ENCODE results near the gene RPAP3. TPM values are rescaled to one million over a fixed set of nuclear protein-coding genes. Genes with fewer than 3 reads are reported as not detected.
"Not testable (repeated sequence)": the region's sequence is repeated elsewhere in the genome, so short reads cannot be mapped to it uniquely, and the experiment has no call there.

RPAP3 gene
- total RNA-seq, 2 experiments from 2014 or later: 41.6 to 41.7 TPM

DNA sequence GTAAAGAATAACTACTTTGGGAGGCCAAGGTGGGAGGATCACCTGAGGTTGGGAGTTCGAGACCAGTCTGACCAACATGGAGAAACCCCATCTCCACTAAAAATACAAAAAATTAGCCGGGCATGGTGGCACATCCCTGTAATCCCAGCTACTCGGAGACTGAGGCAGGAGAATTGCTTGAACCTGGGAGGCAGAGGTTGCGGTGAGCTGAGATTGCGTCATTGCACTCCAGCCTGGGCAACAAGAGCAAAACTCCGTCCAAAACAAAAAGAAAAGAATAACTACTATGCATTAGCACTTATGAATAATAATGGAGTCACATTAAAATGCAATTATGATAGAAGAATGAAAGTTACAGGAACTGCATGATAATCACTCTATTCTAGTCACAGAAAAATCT is 37.9 kb downstream of the RPAP3 start:
- DNase-seq; H3K4me1 Mint-ChIP-seq (ENCODE audit: low read depth); POLR2A ChIA-PET; H3K4me3 Mint-ChIP-seq; H3K27ac Mint-ChIP-seq; H3K27me3 Mint-ChIP-seq (ENCODE audit: low read depth); ATAC-seq; H3K9me3 Mint-ChIP-seq (ENCODE audit: insufficient read depth): not testable (repeated sequence)
- CTCF ChIA-PET: interaction anchor here (1.2 to 1.6 kb wide), 2 partner anchors 16 to 22 kb away, joined by 3 to 4 read pairs; no protein-coding TSS in a partner anchor
- peaks cover 47% of the 10 kb centered on the region for H3K36me3 Mint-ChIP-seq (ENCODE audit: low read depth)

DNA sequence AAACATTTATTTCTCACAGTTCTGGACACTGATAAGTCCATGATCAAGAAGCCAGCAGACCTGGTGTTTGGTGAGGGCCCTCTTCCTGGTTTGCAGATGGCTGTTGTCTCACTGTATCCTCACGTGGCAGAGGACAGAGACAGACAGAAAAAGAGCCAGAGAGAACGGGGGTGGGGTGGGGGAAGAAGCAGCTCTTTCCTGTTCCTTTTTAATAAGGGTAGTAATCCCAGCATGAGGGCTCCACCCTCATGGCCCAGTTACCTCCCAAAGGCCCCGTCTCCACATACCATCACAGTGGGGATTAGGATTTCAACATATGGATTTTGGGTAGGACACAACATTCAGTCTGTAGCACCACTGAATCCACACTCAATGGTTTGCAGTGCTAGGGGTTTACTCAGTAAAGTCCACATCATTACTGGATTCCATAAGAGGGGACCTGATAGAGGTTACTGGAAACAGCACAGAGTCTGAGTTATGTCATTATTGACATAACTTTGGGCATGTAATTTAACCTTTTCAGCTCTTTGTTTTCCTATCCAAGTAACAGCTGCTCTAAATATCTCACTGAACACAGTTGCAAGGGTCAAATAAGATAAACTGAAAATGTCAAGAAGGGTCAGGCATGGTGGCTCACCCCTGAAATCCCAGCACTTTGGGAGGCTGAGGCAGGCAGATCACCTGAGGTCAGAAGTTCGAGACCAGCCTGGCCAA is 53.2 kb downstream of the RPAP3 start:
- ChIA-PET CTCF (interaction anchor here (0.9 to 3.4 kb wide), 15 partner anchors 7 to 620 kb away, joined by 3 to 28 read pairs (median 5); no protein-coding TSS in a partner anchor), POLR2A (no interaction called here)
- Mint-ChIP-seq H3K36me3 (ENCODE audit: low read depth) (peaks cover 4% of the 10 kb centered on the region), H3K9me3 (ENCODE audit: insufficient read depth) (no peaks in the 10 kb centered on the region), H3K27ac (no peak overlapping the region), H3K27me3 (ENCODE audit: low read depth) (no peaks in the 10 kb centered on the region), H3K4me1 (ENCODE audit: low read depth) (peaks cover 12% of the 10 kb centered on the region), H3K4me3 (no peak overlapping the region)
- no peak for ATAC-seq
- no peak for DNase-seq

DNA sequence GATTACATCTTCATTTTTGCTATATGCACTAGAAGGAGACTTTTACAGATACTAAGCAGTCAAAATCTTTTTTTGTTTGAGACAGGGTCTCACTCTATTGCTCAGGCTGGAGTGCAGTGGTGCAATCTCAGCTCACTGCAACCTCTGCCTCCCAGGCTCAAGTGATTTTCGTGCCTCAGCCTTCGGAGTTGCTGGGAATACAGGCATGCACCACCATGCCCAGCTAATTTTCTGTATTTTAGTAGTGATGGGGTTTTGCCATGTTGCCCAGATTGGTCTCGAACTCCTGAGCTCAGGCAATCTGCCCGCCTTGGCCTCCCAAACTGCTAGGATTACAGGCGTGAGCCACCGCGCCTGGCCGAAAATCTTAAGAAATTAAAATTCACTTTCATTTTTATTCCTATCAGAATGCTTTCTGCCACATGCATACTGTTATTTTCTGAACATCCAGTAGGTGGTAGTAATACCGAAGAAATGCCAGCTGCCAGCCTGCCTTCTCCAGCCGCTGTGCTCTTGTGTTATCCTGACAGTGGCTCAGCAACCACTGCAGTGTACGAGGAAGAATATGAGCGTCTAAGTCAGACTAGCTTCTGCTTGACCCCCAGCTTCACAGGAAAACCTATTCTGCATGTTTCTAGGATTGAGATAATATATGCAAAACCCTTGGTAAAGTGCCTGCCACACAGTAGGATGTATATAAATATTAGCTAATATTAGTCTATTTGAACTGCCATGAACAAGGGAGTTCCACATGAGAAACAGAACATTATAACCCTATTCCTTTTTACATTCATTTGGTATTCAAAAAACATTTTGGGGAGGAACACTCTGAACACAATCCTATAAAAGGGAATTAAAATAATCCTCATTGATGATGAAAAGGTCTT is 54.2 kb downstream of the RPAP3 start:
- POLR2A ChIA-PET: no interaction called here
- Mint-ChIP-seq H3K4me1 (ENCODE audit: low read depth) (peaks cover 12% of the 10 kb centered on the region), H3K9me3 (ENCODE audit: insufficient read depth) (no peaks in the 10 kb centered on the region), H3K4me3 (no peak overlapping the region), H3K27me3 (ENCODE audit: low read depth) (no peaks in the 10 kb centered on the region), H3K27ac (peak overlapping the region; percentile 39), H3K36me3 (ENCODE audit: low read depth) (peaks cover 5% of the 10 kb centered on the region)
- CTCF ChIA-PET: interaction anchor here (0.7 to 3.4 kb wide), 26 partner anchors 10 to 619 kb away, joined by 3 to 28 read pairs (median 4); partner anchors contain the start of gene SLC48A1
- ATAC-seq (peak; percentile 89), DNase-seq (peak; percentile 65)

DNA sequence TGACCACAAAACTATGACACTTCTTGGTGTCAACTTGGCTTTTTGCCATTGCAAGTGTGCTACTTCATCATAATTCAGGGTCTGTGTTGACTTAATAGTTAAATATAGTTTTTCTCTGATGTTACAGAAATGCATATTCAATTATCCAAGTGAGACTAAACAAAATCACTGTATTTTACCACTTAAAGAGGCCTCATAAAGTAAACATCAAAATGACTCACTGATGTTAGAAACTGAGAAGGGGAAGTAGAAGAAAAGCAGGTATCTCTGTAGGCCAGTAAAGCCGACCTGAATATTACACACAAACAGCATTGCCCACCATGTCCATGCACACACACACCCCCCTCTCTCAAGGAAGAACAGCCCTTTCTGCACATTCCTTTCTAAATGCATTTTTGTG is 55.4 kb downstream of the RPAP3 start:
- DNase-seq (no peak), ATAC-seq (no peak)
- Mint-ChIP-seq H3K4me1 (ENCODE audit: low read depth) (peaks cover 12% of the 10 kb centered on the region), H3K27ac (no peak overlapping the region), H3K9me3 (ENCODE audit: insufficient read depth) (no peaks in the 10 kb centered on the region), H3K36me3 (ENCODE audit: low read depth) (peaks cover 8% of the 10 kb centered on the region), H3K4me3 (no peak overlapping the region), H3K27me3 (ENCODE audit: low read depth) (no peaks in the 10 kb centered on the region)
- ChIA-PET POLR2A (no interaction called here), CTCF (interaction anchor here (0.7 to 3.4 kb wide), 4 partner anchors 13 to 618 kb away, joined by 4 to 28 read pairs (median 18); no protein-coding TSS in a partner anchor)

DNA sequence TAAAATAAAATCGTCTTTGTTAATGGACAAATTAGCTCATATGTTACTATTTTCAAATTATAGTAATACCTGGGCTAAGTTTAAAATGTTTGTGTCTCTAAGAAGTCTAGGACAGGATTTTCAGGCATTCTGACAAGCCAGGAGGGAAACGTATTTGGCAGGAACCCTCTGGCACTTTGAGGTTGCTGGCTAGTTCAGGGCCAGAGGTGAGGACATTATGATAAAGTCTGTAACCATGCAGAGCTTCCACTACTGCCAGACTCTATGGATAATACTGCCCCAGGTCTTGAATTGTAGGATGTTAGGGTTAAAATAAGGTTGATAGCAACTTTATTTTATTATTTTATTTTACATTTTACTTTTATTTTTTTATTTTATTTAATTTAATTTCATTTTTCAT is 56.4 kb downstream of the RPAP3 start:
- POLR2A ChIA-PET: no interaction called here
- Mint-ChIP-seq H3K9me3 (ENCODE audit: insufficient read depth) (peaks cover 6% of the 10 kb centered on the region), H3K36me3 (ENCODE audit: low read depth) (peaks cover 15% of the 10 kb centered on the region), H3K27ac (no peak overlapping the region), H3K4me1 (ENCODE audit: low read depth) (peaks cover 12% of the 10 kb centered on the region), H3K27me3 (ENCODE audit: low read depth) (no peaks in the 10 kb centered on the region), H3K4me3 (no peak overlapping the region)
- no peak for ATAC-seq
- no peak for DNase-seq
- CTCF ChIA-PET: interaction anchor here (0.6 to 1.6 kb wide), 6 partner anchors 12 to 1346 kb away, joined by 3 to 7 read pairs (median 3); no protein-coding TSS in a partner anchor

DNA sequence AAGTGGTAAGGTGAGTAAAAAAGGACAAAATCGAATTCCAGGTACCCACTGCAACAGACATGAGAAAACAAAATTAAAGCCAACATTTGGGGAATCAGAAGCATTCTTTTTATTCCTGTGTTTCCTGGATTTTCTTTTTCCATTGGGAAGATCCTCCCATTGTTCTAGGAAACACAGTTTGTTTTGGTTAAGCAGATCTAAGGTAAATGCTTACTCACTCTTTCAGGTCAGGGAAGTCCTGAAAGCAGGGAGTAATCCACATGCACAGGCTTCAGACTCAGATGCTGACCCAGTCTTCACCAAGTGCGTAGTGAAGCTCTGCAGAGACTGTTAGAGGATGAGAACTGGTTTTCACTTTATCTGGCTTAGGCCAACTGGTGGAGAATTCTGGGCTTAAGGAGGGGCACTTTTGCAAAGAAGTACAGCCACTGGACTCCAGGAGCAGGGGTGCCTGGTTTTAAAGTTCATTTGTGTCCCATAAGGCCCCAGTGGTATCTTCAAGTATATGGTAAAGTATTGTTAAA is 57.7 kb downstream of the RPAP3 start:
- POLR2A ChIA-PET: interaction anchor here (0.8 kb wide), 1 partner anchor 58 kb away, joined by 3 read pairs; no protein-coding TSS in a partner anchor
- H3K36me3 Mint-ChIP-seq (ENCODE audit: low read depth): peaks cover 21% of the 10 kb centered on the region
- H3K27me3 Mint-ChIP-seq (ENCODE audit: low read depth): no peaks in the 10 kb centered on the region
- peaks cover 13% of the 10 kb centered on the region for H3K9me3 Mint-ChIP-seq (ENCODE audit: insufficient read depth)
- no peak overlapping the region for H3K27ac Mint-ChIP-seq
- CTCF ChIA-PET: interaction anchor here (0.8 to 1.6 kb wide), 4 partner anchors 11 to 616 kb away, joined by 3 to 7 read pairs (median 4); no protein-coding TSS in a partner anchor
- ATAC-seq (no peak), DNase-seq (no peak)
- peaks cover 12% of the 10 kb centered on the region for H3K4me1 Mint-ChIP-seq (ENCODE audit: low read depth)
- no peak overlapping the region for H3K4me3 Mint-ChIP-seq

DNA sequence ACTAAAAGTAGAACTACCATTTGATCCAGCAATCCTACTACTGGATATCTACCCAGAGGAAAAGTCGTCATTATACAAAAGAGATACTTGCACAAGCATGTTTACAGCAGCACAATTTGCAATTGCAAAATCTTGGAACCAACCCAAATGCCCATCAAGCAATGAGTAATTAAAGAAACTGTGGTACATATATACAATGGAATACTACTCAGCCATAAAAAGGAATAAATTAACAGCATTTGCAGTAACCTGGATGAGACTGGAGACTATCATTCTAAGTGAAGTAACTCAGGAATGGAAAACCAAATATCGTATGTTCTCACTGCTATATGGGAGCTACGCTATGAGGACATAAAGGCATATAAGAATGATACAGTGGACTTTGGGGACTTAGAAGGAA is 63.5 kb downstream of the RPAP3 start:
- Mint-ChIP-seq H3K36me3 (ENCODE audit: low read depth) (peaks cover 60% of the 10 kb centered on the region), H3K9me3 (ENCODE audit: insufficient read depth) (peaks cover 25% of the 10 kb centered on the region)
- H3K4me3 Mint-ChIP-seq; POLR2A ChIA-PET; H3K4me1 Mint-ChIP-seq (ENCODE audit: low read depth); CTCF ChIA-PET; DNase-seq; ATAC-seq; H3K27ac Mint-ChIP-seq; H3K27me3 Mint-ChIP-seq (ENCODE audit: low read depth): not testable (repeated sequence)

DNA sequence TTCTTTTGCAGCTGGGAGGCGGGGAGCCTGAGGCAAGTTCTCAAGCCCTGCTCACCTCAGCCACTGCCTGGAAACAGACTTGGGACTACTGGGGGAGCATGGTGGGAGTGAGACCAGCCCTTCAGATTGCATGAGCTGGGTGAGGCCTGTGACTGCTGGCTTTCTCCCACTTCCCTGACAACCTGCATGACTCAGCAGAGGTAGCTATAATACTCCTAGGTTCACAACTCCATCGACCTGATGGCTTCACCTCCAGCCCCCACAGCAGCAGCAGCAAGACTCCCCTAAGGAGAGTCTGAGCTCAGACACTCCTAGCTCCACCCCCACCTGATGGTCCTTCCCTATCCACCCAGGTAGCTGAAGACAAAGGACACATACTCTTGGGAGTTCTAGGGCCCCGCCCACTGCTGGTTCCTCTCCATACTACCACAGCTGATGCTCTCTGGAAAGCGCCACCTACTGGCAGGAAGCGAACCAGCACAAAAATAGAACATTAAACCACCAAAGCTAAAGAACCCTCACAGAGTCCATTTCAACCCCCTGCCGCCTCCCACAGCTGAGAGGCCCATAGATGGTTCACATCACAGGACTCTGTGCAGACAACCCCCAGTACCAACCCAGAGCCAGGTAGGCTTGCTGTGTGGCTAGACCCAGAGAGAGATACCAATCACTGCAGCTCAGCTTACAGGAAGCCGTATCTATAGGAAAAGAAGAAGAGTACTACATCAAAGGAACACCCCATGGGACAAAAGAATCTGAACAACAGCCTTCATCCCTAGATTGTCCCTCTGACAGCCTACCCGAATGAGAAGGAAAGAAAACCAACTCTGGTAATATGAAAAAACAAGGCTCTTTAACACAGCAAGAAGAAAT is 68.7 kb downstream of the RPAP3 start:
- Mint-ChIP-seq H3K4me1 (ENCODE audit: low read depth) (peaks cover 5% of the 10 kb centered on the region), H3K27me3 (ENCODE audit: low read depth) (no peaks in the 10 kb centered on the region), H3K27ac (peak overlapping the region; percentile 18), H3K9me3 (ENCODE audit: insufficient read depth) (peaks cover 23% of the 10 kb centered on the region), H3K4me3 (no peak overlapping the region), H3K36me3 (ENCODE audit: low read depth) (peaks cover 53% of the 10 kb centered on the region)
- ChIA-PET POLR2A (interaction anchor here (0.5 to 1.1 kb wide), 2 partner anchors 21 to 443 kb away, joined by 3 read pairs; no protein-coding TSS in a partner anchor), CTCF (interaction anchor here (0.9 to 3.2 kb wide), 15 partner anchors 10 to 605 kb away, joined by 3 to 24 read pairs (median 4); no protein-coding TSS in a partner anchor)
- ATAC-seq (no peak), DNase-seq (peak; percentile 56)

DNA sequence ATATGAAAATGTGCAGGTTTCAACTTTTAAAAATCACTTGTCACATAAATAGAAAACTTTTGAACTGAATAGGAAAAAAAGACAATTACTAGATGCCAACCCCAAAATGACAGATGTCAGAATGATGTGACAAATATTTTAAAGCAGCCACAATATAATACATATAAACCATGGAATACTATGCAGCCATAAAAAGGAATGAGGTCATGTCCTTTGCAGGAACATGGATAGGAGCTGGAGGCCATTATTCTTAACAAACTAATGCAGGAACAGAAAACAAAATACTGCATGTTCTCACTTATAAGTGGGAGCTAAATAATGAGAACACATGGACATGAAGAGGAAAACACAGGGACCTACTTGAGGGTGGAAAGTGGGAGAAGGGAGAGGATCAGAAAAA is 70.1 kb downstream of the RPAP3 start:
- H3K27ac Mint-ChIP-seq; H3K27me3 Mint-ChIP-seq (ENCODE audit: low read depth); POLR2A ChIA-PET; H3K4me1 Mint-ChIP-seq (ENCODE audit: low read depth); ATAC-seq; DNase-seq; H3K4me3 Mint-ChIP-seq: not testable (repeated sequence)
- Mint-ChIP-seq H3K36me3 (ENCODE audit: low read depth) (peaks cover 44% of the 10 kb centered on the region), H3K9me3 (ENCODE audit: insufficient read depth) (peaks cover 23% of the 10 kb centered on the region)
- CTCF ChIA-PET: interaction anchor here (1.2 to 3.2 kb wide), 2 partner anchors 16 to 203 kb away, joined by 3 to 24 read pairs; no protein-coding TSS in a partner anchor

DNA sequence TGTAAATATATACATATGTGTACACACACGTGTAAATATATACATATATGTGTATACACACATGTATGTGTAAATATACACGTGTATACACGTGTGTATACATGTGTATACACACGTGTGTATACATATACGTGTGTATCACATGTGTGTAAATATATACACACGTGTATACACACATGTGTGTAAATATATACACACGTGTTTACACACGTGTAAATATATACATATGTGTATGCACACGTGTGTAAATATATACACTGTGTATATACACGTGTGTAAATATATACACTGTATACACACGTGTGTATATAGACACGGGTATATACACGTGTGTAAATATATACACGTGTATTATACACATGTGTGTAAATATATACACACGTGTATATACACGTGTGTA is 71.7 kb downstream of the RPAP3 start:
- H3K9me3 Mint-ChIP-seq (ENCODE audit: insufficient read depth): peaks cover 20% of the 10 kb centered on the region
- no peak overlapping the region for H3K27ac Mint-ChIP-seq
- DNase-seq: no peak
- ChIA-PET POLR2A (no interaction called here), CTCF (no interaction called here)
- H3K4me3 Mint-ChIP-seq: no peak overlapping the region
- no peaks in the 10 kb centered on the region for H3K27me3 Mint-ChIP-seq (ENCODE audit: low read depth)
- H3K4me1 Mint-ChIP-seq (ENCODE audit: low read depth): peaks cover 3% of the 10 kb centered on the region
- H3K36me3 Mint-ChIP-seq (ENCODE audit: low read depth): peaks cover 35% of the 10 kb centered on the region
- ATAC-seq: no peak

DNA sequence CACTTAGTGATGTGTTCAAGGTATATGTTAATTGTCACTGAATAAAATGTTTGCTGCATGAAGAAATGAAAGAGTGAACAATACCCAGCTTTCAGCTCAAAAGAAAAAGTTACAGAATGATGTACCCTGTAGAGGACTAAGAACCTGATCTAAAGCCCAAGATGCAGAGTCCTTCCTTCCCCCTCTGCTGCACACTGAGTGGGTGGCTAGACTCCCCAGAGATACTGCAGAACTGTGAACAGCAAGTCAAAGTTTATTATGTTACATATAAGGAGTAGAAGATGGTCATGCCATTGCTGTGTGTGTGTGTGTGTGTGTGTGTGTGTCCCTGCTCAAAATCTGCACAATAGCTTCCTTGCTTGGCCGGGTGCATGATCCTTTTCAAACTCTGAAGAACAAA is 83.9 kb downstream of the RPAP3 start:
- Mint-ChIP-seq H3K27ac (no peak overlapping the region), H3K36me3 (ENCODE audit: low read depth) (peaks cover 6% of the 10 kb centered on the region), H3K4me3 (no peak overlapping the region), H3K9me3 (ENCODE audit: insufficient read depth) (peaks cover 5% of the 10 kb centered on the region), H3K27me3 (ENCODE audit: low read depth) (no peaks in the 10 kb centered on the region), H3K4me1 (ENCODE audit: low read depth) (no peaks in the 10 kb centered on the region)
- ChIA-PET CTCF (no interaction called here), POLR2A (no interaction called here)
- DNase-seq: no peak
- no peak for ATAC-seq

Data from activated CD8-positive, alpha-beta T cell treated with anti-CD3 and anti-CD28 coated beads, Interleukin-2, amount 10 ng/mL, durations not matched to agents 7 days and 5 days (primary cell).